Erythroblast (primary cell): Measurements from ENCODE around the gene TIPIN.

Source experiments
- GATA1 ChIP-seq: IDR thresholded peaks from 2 replicates; pipeline ENCODE4 v1.6.1; 2011; ENCODE audit warnings: low read depth, mild to moderate bottlenecking, control low read depth, low read length, moderate library complexity
- POLR2A ChIP-seq: IDR thresholded peaks from 2 replicates; pipeline ENCODE4 v1.6.1; 2011; ENCODE audit warnings: mild to moderate bottlenecking, low read length

- no peak for TF ChIP-seq GATA1
- no peak for TF ChIP-seq POLR2A
These were observed 467 bp downstream of the TIPIN start for GRCh38 chr15:66356077-66356358.
